ELR (cell line): ENCODE data around the gene IQSEC1.

Source experiments
- DNase-seq: peaks from one replicate; pipeline ENCODE4 v3.0.0-alpha.2; 2015; ENCODE audit warnings: low read depth

Gene IQSEC1

GRCh38 chr3:13015286-13016082, 57.7 kb downstream of the IQSEC1 start:
- no peak for DNase-seq

GRCh38 chr3:13014755-13015285, 58.4 kb downstream of the IQSEC1 start:
- no peak for DNase-seq

- no peak for DNase-seq
Observed at GRCh38 chr3:13013994-13014754, 59.1 kb downstream of the IQSEC1 start.

- DNase-seq, result no peak
Observed at GRCh38 chr3:13013566-13013965, 59.7 kb downstream of the IQSEC1 start.

GRCh38 chr3:13013151-13013561, 60.1 kb downstream of the IQSEC1 start:
- DNase-seq, result no peak

- DNase-seq, result peak; percentile 34
Observed at GRCh38 chr3:13012221-13012691, 61.0 kb downstream of the IQSEC1 start.

GRCh38 chr3:13011573-13012220, 61.5 kb downstream of the IQSEC1 start:
- DNase-seq, result no peak

GRCh38 chr3:13010780-13011572, 62.3 kb downstream of the IQSEC1 start:
- DNase-seq, result no peak

GRCh38 chr3:13009946-13010315, 63.3 kb downstream of the IQSEC1 start:
- no peak for DNase-seq

- DNase-seq, result no peak
Observed at GRCh38 chr3:13009132-13009945, 63.9 kb downstream of the IQSEC1 start.

GRCh38 chr3:13008155-13008995, 64.9 kb downstream of the IQSEC1 start:
- DNase-seq, result no peak

- no peak for DNase-seq
Observed at GRCh38 chr3:13007251-13007941, 65.8 kb downstream of the IQSEC1 start.

- DNase-seq, result no peak
Observed at GRCh38 chr3:13006216-13006990, 66.8 kb downstream of the IQSEC1 start.

GRCh38 chr3:13005301-13005700, 67.9 kb downstream of the IQSEC1 start:
- no peak for DNase-seq

GRCh38 chr3:13004376-13004775, 68.9 kb downstream of the IQSEC1 start:
- no peak for DNase-seq

- DNase-seq, result no peak
Observed at GRCh38 chr3:13003608-13004007, 69.6 kb downstream of the IQSEC1 start.

- no peak for DNase-seq
Observed at GRCh38 chr3:13002398-13003124, 70.7 kb downstream of the IQSEC1 start.
